ENCODE measurements around the gene REV1. TPM values are rescaled to one million over a fixed set of nuclear protein-coding genes. Genes with fewer than 3 reads are reported as not detected.

The REV1 gene
- total RNA-seq, 1 experiment from 2014 or later: 38.7 TPM

GRCh38 chr2:99401841-99402240, 88.0 kb downstream of the REV1 start:
- CTCF ChIA-PET: no interaction called here
- no peaks in the 10 kb centered on the region for H3K9me3 Mint-ChIP-seq
- H3K27me3 Mint-ChIP-seq (ENCODE audit: low read depth): no peaks in the 10 kb centered on the region
- TF ChIP-seq, protein P1, sequence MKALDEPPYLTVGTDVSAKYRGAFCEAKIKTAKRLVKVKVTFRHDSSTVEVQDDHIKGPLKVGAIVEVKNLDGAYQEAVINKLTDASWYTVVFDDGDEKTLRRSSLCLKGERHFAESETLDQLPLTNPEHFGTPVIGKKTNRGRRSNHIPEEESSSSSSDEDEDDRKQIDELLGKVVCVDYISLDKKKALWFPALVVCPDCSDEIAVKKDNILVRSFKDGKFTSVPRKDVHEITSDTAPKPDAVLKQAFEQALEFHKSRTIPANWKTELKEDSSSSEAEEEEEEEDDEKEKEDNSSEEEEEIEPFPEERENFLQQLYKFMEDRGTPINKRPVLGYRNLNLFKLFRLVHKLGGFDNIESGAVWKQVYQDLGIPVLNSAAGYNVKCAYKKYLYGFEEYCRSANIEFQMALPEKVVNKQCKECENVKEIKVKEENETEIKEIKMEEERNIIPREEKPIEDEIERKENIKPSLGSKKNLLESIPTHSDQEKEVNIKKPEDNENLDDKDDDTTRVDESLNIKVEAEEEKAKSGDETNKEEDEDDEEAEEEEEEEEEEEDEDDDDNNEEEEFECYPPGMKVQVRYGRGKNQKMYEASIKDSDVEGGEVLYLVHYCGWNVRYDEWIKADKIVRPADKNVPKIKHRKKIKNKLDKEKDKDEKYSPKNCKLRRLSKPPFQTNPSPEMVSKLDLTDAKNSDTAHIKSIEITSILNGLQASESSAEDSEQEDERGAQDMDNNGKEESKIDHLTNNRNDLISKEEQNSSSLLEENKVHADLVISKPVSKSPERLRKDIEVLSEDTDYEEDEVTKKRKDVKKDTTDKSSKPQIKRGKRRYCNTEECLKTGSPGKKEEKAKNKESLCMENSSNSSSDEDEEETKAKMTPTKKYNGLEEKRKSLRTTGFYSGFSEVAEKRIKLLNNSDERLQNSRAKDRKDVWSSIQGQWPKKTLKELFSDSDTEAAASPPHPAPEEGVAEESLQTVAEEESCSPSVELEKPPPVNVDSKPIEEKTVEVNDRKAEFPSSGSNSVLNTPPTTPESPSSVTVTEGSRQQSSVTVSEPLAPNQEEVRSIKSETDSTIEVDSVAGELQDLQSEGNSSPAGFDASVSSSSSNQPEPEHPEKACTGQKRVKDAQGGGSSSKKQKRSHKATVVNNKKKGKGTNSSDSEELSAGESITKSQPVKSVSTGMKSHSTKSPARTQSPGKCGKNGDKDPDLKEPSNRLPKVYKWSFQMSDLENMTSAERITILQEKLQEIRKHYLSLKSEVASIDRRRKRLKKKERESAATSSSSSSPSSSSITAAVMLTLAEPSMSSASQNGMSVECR (CRISPR knock-in tag; IDR thresholded peaks at IDR 0.05; ENCODE audit: borderline replicate concordance): no peak
- TF ChIP-seq ESRRA (CRISPR knock-in tag; IDR thresholded peaks at IDR 0.05; ENCODE audit: borderline replicate concordance): no peak
- TF ChIP-seq NFE2L1 (CRISPR knock-in tag; IDR thresholded peaks at IDR 0.05): no peak
- TF ChIP-seq ZBTB21 (CRISPR knock-in tag; IDR thresholded peaks at IDR 0.05; ENCODE audit: borderline replicate concordance): no peak
- no peak for TF ChIP-seq ZNF425 (CRISPR knock-in tag; conservative IDR thresholded peaks at IDR 0.05)
- TF ChIP-seq, protein P2, sequence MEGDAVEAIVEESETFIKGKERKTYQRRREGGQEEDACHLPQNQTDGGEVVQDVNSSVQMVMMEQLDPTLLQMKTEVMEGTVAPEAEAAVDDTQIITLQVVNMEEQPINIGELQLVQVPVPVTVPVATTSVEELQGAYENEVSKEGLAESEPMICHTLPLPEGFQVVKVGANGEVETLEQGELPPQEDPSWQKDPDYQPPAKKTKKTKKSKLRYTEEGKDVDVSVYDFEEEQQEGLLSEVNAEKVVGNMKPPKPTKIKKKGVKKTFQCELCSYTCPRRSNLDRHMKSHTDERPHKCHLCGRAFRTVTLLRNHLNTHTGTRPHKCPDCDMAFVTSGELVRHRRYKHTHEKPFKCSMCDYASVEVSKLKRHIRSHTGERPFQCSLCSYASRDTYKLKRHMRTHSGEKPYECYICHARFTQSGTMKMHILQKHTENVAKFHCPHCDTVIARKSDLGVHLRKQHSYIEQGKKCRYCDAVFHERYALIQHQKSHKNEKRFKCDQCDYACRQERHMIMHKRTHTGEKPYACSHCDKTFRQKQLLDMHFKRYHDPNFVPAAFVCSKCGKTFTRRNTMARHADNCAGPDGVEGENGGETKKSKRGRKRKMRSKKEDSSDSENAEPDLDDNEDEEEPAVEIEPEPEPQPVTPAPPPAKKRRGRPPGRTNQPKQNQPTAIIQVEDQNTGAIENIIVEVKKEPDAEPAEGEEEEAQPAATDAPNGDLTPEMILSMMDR (IDR thresholded peaks at IDR 0.05): no peak
- no peak for TF ChIP-seq JAZF1 (CRISPR knock-in tag; IDR thresholded peaks at IDR 0.05)
- no peak for TF ChIP-seq ELF4 (CRISPR knock-in tag; IDR thresholded peaks at IDR 0.05; ENCODE audit: low read depth)
- TF ChIP-seq, protein P3, sequence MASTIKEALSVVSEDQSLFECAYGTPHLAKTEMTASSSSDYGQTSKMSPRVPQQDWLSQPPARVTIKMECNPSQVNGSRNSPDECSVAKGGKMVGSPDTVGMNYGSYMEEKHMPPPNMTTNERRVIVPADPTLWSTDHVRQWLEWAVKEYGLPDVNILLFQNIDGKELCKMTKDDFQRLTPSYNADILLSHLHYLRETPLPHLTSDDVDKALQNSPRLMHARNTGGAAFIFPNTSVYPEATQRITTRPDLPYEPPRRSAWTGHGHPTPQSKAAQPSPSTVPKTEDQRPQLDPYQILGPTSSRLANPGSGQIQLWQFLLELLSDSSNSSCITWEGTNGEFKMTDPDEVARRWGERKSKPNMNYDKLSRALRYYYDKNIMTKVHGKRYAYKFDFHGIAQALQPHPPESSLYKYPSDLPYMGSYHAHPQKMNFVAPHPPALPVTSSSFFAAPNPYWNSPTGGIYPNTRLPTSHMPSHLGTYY (CRISPR knock-in tag; IDR thresholded peaks at IDR 0.05): no peak
- TF ChIP-seq, protein P4, sequence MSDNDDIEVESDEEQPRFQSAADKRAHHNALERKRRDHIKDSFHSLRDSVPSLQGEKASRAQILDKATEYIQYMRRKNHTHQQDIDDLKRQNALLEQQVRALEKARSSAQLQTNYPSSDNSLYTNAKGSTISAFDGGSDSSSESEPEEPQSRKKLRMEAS (CRISPR knock-in tag; IDR thresholded peaks at IDR 0.05): no peak
- TF ChIP-seq ZNF232 (CRISPR knock-in tag; IDR thresholded peaks at IDR 0.05): no peak
- TF ChIP-seq, protein P5, sequence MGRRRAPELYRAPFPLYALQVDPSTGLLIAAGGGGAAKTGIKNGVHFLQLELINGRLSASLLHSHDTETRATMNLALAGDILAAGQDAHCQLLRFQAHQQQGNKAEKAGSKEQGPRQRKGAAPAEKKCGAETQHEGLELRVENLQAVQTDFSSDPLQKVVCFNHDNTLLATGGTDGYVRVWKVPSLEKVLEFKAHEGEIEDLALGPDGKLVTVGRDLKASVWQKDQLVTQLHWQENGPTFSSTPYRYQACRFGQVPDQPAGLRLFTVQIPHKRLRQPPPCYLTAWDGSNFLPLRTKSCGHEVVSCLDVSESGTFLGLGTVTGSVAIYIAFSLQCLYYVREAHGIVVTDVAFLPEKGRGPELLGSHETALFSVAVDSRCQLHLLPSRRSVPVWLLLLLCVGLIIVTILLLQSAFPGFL (CRISPR knock-in tag; IDR thresholded peaks at IDR 0.05; ENCODE audit: borderline replicate concordance): no peak
- no peak for TF ChIP-seq PRRX2 (CRISPR knock-in tag; IDR thresholded peaks at IDR 0.05)
- no peak for TF ChIP-seq E2F1 (CRISPR knock-in tag; IDR thresholded peaks at IDR 0.05)
- TF ChIP-seq FOXP1 (CRISPR knock-in tag; IDR thresholded peaks at IDR 0.05; ENCODE audit: borderline replicate concordance): no peak
- no peak for TF ChIP-seq CREB1 (CRISPR knock-in tag; IDR thresholded peaks at IDR 0.05)
- TF ChIP-seq HMGA2 (CRISPR knock-in tag; IDR thresholded peaks at IDR 0.05): no peak
- H3K27ac Mint-ChIP-seq: no peak overlapping the region
- ATAC-seq: no peak
- POLR2A ChIA-PET: no interaction called here
- DNase-seq (ENCODE audit: low spot score): no peak
- peaks cover 71% of the 10 kb centered on the region for H3K36me3 Mint-ChIP-seq
- H3K4me1 Mint-ChIP-seq: peaks cover 29% of the 10 kb centered on the region
- H3K4me3 Mint-ChIP-seq: no peak overlapping the region

All from WTC11 (cell line).